NCI-H2196 treated with DMSO at 0.1 percent for 48 hours (cell line): ENCODE results near the gene NDUFC1.
A peak's percentile ranks its signal among the peaks of the same experiment; 100 is the strongest.
"Not testable (repeated sequence)": the region's sequence is repeated elsewhere in the genome, so short reads cannot be mapped to it uniquely, and the experiment has no call there.

Experiments
- DNase-seq: peaks from one replicate; lab custom pipeline; 2025; ENCODE audit not compliant: unreplicated experiment; lab: John Stamatoyannopoulos, UW

The NDUFC1 gene

GRCh38 chr4:139299536-139299935 is 2.7 kb downstream of the NDUFC1 start:
- DNase-seq: no peak

GRCh38 chr4:139297001-139297410 is 5.3 kb downstream of the NDUFC1 start:
- DNase-seq: no peak

GRCh38 chr4:139295942-139296299 is 6.4 kb downstream of the NDUFC1 start:
- DNase-seq: no peak

- DNase-seq: peak; percentile 38
These were observed 6.9 kb downstream of the NDUFC1 start for GRCh38 chr4:139295206-139295941.

- DNase-seq: no peak
These were observed 16.0 kb downstream of the NDUFC1 start for GRCh38 chr4:139286186-139286698.

GRCh38 chr4:139282721-139283075 is 19.6 kb downstream of the NDUFC1 start:
- no peak for DNase-seq

GRCh38 chr4:139282065-139282720 is 20.1 kb downstream of the NDUFC1 start:
- no peak for DNase-seq

- DNase-seq: no peak
These were observed 22.3 kb downstream of the NDUFC1 start, which contains the start of gene MGARP for GRCh38 chr4:139279760-139280620. MGARP (minus strand) TSS chr4:139280225; CDS start chr4:139280158, 67 bp downstream.

- DNase-seq: no peak
These were observed 23.1 kb downstream of the NDUFC1 start for GRCh38 chr4:139278912-139279759.

- no peak for DNase-seq
These were observed 23.8 kb downstream of the NDUFC1 start for GRCh38 chr4:139278485-139278884.

- DNase-seq: no peak
These were observed 27.0 kb downstream of the NDUFC1 start for GRCh38 chr4:139275281-139275735.

GRCh38 chr4:139274790-139275189 is 27.5 kb downstream of the NDUFC1 start:
- DNase-seq: no peak

- DNase-seq: no peak
These were observed 28.4 kb downstream of the NDUFC1 start for GRCh38 chr4:139273835-139274234.

- DNase-seq: no peak
These were observed 35.0 kb downstream of the NDUFC1 start for GRCh38 chr4:139267301-139267700.

- DNase-seq: no peak
These were observed 35.6 kb downstream of the NDUFC1 start for GRCh38 chr4:139266583-139267257.

GRCh38 chr4:139266208-139266582 is 36.1 kb downstream of the NDUFC1 start:
- no peak for DNase-seq

- no peak for DNase-seq
These were observed 36.6 kb downstream of the NDUFC1 start for GRCh38 chr4:139265654-139266053.

GRCh38 chr4:139256349-139256748 is 45.9 kb downstream of the NDUFC1 start:
- DNase-seq: no peak

GRCh38 chr4:139255581-139255980 is 46.7 kb downstream of the NDUFC1 start:
- DNase-seq: not testable (repeated sequence)

GRCh38 chr4:139253713-139254112 is 48.6 kb downstream of the NDUFC1 start:
- DNase-seq: no peak
